Measurements from ENCODE around the gene BTG1.
"Not testable (repeated sequence)": the region's sequence is repeated elsewhere in the genome, so short reads cannot be mapped to it uniquely, and the experiment has no call there.

The BTG1 gene

DNA sequence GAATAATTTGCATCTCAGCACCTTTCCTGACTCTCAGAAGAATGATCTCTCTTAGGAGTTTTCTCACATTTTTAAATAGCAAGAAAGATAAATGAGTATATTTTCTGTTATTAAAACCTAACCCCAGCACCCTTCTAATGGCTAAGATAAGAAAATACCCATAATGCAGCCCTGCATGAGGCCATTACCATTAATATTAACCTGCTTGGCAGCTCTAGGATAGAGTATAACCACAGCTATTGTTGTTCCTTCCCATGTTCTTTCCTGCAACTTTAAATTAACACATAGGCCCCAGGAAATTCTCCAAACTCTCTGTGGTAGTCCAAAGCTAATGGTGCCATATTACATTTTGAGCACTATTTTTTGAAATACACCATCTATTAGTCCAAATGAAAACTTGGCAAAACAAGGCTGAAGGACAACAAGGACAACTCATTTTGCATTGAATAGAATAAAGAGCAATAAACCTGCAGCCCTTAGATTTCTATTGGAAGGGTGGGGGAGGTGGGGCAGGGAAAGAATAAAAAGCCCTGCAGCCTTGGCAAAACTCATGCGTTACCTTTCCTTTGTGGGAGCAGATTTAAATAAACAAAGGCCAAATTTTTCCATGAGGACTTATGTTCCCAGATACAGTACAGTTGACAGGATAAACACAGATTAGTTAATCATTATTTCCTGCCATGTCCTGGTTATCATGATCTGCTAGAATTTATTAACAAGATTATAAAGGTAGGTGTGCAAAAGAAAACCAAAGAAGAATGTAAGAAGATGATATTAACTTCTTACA is 46.9 kb downstream of the BTG1 start:
- no peak for DNase-seq (ENCODE audit: low read depth in 3 of 3)

DNA sequence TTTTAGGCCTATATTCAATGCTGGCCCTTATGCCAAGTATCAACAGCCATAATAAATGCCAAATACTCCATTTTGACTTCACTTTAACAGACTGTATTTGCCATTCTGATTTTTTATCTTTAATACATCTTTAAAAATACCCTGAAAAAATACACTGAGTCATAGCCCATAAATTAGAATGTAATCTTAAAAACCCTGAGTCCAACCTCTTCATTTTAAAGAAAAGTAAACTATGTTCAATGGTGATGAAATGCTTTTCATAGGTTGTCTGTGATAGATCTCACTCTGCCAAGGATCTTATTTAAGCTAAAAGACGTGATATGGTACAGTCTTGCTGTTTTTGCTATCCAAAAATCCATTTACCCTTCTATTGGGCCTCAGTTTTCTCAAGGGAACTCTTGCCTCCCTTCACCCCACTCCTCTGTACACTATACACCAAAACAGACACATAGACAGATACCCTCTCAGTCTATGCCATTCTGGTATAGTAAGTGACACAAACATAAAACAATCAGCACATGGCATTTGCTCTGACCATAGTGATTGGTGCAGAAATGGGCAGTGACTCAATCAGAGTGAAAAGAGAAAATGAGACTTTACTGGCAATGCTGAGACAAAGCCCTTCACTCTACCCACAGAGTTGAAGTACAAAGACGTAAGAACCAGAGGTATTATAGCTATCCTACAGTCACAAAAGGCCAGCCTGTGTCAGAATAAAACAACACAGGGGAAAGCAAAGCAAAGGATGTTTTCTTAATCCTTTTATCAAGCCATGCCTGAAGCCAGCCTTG is 49.1 kb downstream of the BTG1 start:
- DNase-seq (ENCODE audit: low read depth in 3 of 3) = no peak

DNA sequence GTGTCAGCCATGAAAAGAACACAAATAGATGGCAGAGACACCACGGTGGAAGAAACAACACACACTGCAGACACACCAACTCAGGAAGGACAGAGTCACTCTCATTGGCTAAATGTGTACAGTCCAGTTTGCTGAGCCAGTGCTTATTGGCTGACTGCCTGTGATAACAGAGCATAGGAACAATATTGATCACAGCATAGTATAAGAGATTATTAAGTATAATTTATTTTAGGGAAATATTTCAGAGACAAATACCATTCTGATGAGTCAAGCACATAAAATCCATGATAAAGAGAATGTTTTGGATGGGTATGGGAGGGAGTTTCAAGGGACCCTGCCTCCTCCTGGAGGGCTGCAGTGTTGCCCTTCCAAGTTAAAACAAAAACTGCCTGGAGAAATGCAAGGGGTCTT is 50.9 kb downstream of the BTG1 start:
- no peak for DNase-seq (ENCODE audit: low read depth in 3 of 3)

DNA sequence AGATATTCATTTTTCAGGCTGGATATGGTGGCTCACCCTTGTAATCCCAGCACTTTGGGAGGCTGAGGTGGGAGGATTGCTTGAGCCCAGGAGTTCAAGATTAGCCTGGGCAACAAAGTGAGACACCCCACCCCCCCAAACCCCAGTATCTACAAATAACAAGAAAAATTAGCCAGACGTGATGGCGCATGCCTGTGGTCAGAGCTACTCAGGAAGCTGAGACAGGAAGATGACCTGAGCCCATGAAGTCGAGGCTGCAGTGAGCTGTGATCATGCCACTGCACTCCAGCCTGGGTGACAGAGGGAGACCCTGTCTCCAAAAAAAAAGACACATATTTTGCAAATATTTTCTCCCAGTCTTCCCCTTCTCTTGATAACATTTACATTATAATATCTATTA is 51.3 kb downstream of the BTG1 start:
- DNase-seq (ENCODE audit: low read depth in 3 of 3) = not testable (repeated sequence)
